Subcutaneous adipose tissue (tissue), 4 donors: Measurements from ENCODE around the gene ECT2. TPM values are rescaled to one million over a fixed set of nuclear protein-coding genes. Genes with fewer than 3 reads are reported as not detected.

Source experiments
- CTCF ChIP-seq: fragments of 450-650 bp; IDR thresholded peaks from one replicate; pipeline ENCODE4 v1.5.1; 2016; ENCODE audit warnings: low read depth, mild to moderate bottlenecking, control low read depth, antibody characterized with exemption, moderate library complexity
- total RNA-seq, 4 donors: library from RNA; depleted of rRNA; stranded (reverse); fragments of >200 nt; gene quantifications; one replicate each; pipeline ENCODE4 v1.1.0, GENCODE V29; 2016

The ECT2 gene
- total RNA-seq, 4 donors from 2014 or later = 4.7 to 14.7 (median 12.7) TPM

GRCh38 chr3:172749230-172749965 lies 1.1 kb upstream of the ECT2 start:
- TF ChIP-seq CTCF = no peak

- no peak for TF ChIP-seq CTCF
Observed at GRCh38 chr3:172750069-172750367, 508 bp upstream of the ECT2 start.

GRCh38 chr3:172751175-172751704 lies 714 bp downstream of the ECT2 start:
- no peak for TF ChIP-seq CTCF

- TF ChIP-seq CTCF = no peak
Observed at GRCh38 chr3:172752651-172753050, 2.1 kb downstream of the ECT2 start.

GRCh38 chr3:172753125-172753524 lies 2.6 kb downstream of the ECT2 start:
- TF ChIP-seq CTCF = no peak

GRCh38 chr3:172766241-172766640 lies 15.7 kb downstream of the ECT2 start:
- TF ChIP-seq CTCF = no peak

- TF ChIP-seq CTCF = no peak
Observed at GRCh38 chr3:172766718-172767405, 16.3 kb downstream of the ECT2 start.
